Measurements from ENCODE around the gene BCAS3. TPM values are rescaled to one million over a fixed set of nuclear protein-coding genes. Genes with fewer than 3 reads are reported as not detected.

The BCAS3 gene
- total RNA-seq, 4 donors from 2014 or later: 18.2 to 60.6 (median 23.4) TPM

GRCh38 chr17:61200339-61200715 is 522.7 kb downstream of the BCAS3 start:
- DNase-seq (no peak), ATAC-seq (no peak)
- Histone ChIP-seq H3K9me3 (no peaks in the 10 kb centered on the region), H3K4me3 (no peak overlapping the region), H3K4me1 (peaks cover 4 to 6% of the 10 kb centered on the region in 2 donors), H3K36me3 (no peaks in the 10 kb centered on the region), H3K27me3 (no peaks in the 10 kb centered on the region), H3K27ac (no peak overlapping the region)
- TF ChIP-seq POLR2A (IDR thresholded peaks at IDR 0.05): no peak
- no peak for TF ChIP-seq CTCF (IDR thresholded peaks at IDR 0.05 in 4 of 5, conservative IDR thresholded peaks at IDR 0.05 in 1 of 5)
- intact Hi-C loops (cut with DNase I; ENCODE audit: low total_unique reads): no loop called here
- in situ Hi-C loops (cut with MboI; ENCODE audit: low sequenced_read_pairs in 4 of 4): no loop called here

DNA sequence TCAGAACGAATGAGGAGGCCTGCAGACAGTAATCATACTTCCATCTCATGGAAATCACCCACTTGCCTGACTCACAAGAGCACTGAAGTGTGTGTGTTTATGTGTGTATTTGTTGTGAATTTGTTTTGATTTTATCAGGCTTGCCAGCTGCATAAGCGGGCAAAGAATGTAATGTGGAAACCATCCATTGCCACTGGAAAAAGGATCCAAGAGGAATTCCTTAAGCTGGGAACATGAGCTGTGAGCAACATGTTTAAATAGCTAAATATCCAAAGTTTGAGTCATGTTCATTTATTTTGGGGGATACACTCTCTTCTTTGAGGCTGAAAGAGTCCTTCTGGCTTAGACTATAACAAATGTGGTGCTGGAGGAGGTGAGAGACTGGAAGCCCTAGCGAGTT is 523.6 kb downstream of the BCAS3 start:
- in situ Hi-C loops (cut with MboI; ENCODE audit: low sequenced_read_pairs in 4 of 4) (no loop called here), intact Hi-C loops (cut with DNase I; ENCODE audit: low total_unique reads) (no loop called here)
- no peak for DNase-seq
- Histone ChIP-seq H3K4me3 (no peak overlapping the region), H3K27me3 (no peaks in the 10 kb centered on the region), H3K27ac (no peak overlapping the region), H3K36me3 (no peaks in the 10 kb centered on the region), H3K9me3 (no peaks in the 10 kb centered on the region), H3K4me1 (peaks cover 4 to 6% of the 10 kb centered on the region in 2 donors)
- ATAC-seq: no peak
- TF ChIP-seq CTCF (IDR thresholded peaks at IDR 0.05 in 4 of 5, conservative IDR thresholded peaks at IDR 0.05 in 1 of 5) (no peak), POLR2A (IDR thresholded peaks at IDR 0.05) (no peak)

- in situ Hi-C loops (cut with MboI; ENCODE audit: low sequenced_read_pairs in 4 of 4) (no loop called here), intact Hi-C loops (cut with DNase I; ENCODE audit: low total_unique reads) (loop anchor here (2.0 kb wide), 1 partner anchor 20 kb away; no protein-coding TSS in a partner anchor)
- Histone ChIP-seq H3K27me3 (no peaks in the 10 kb centered on the region), H3K9me3 (no peaks in the 10 kb centered on the region), H3K4me1 (peaks cover 0 to 5% of the 10 kb centered on the region in 2 donors), H3K36me3 (no peaks in the 10 kb centered on the region), H3K4me3 (no peak overlapping the region), H3K27ac (no peak overlapping the region)
- ATAC-seq: no peak
- TF ChIP-seq CTCF (IDR thresholded peaks at IDR 0.05 in 4 of 5, conservative IDR thresholded peaks at IDR 0.05 in 1 of 5): no peak
- no peak for TF ChIP-seq POLR2A (IDR thresholded peaks at IDR 0.05)
- no peak for DNase-seq
Observed at GRCh38 chr17:61202564-61202963, 524.9 kb downstream of the BCAS3 start.

DNA sequence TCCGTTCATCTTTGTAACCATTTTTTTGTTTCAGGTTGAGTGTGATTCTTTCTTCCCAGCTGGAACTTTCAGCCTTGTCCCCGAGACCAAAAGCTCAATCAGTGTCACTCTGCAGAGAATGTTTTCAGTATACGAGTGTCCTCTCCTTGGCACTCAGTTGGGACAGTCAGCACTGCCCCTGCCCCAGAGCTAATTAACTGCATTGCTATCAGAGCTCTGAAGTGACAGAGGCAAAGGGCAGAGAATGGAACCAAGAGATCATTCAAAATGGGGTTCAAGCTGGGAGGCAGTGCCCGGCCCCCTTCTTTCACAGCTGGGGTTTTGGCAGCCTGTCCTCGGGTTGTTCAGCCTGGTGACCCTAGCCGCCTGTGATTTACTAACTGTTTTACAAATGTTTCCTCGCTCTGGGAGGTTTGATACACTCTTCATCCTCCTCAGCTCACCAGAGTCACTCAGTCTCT is 526.0 kb downstream of the BCAS3 start:
- Histone ChIP-seq H3K4me1 (peaks cover 0 to 9% of the 10 kb centered on the region in 2 donors), H3K27ac (peak overlapping the region; percentile 16 to 56 (median 33)), H3K27me3 (no peaks in the 10 kb centered on the region), H3K36me3 (no peaks in the 10 kb centered on the region), H3K9me3 (no peaks in the 10 kb centered on the region), H3K4me3 (no peak overlapping the region)
- TF ChIP-seq POLR2A (IDR thresholded peaks at IDR 0.05) (no peak), CTCF (IDR thresholded peaks at IDR 0.05 in 4 of 5, conservative IDR thresholded peaks at IDR 0.05 in 1 of 5) (no peak)
- in situ Hi-C loops (cut with MboI; ENCODE audit: low sequenced_read_pairs in 4 of 4): no loop called here
- intact Hi-C loops (cut with DNase I; ENCODE audit: low total_unique reads): loop anchor here (2.0 kb wide), 1 partner anchor 19 kb away; no protein-coding TSS in a partner anchor
- no peak for ATAC-seq
- DNase-seq: no peak

DNA sequence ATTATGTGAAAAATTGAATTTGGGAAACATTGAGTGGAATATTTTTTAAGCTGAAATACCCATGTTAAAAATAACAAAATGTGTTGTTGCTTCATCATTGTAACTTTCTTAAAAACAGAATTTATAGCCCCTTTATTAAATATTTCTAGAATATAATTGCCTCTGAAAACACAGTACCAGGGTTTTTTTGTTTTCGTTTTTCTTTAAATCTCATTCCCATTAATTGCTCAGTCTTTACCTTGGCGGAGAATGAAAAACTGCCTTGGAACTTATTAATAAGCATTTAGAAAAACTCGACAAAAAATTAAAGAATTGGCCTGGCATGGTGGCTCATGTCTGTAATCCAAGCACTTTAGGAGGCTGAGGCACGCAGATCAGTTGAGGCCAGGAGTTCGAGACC is 526.8 kb downstream of the BCAS3 start:
- ATAC-seq: no peak
- Histone ChIP-seq H3K27ac (peak overlapping the region in 3 of 4 donors; percentile 26 to 56 (median 40)), H3K27me3 (no peaks in the 10 kb centered on the region), H3K4me1 (peaks cover 0 to 15% of the 10 kb centered on the region in 2 donors), H3K4me3 (no peak overlapping the region), H3K36me3 (no peaks in the 10 kb centered on the region), H3K9me3 (no peaks in the 10 kb centered on the region)
- intact Hi-C loops (cut with DNase I; ENCODE audit: low total_unique reads) (no loop called here), in situ Hi-C loops (cut with MboI; ENCODE audit: low sequenced_read_pairs in 4 of 4) (no loop called here)
- DNase-seq: no peak
- TF ChIP-seq POLR2A (IDR thresholded peaks at IDR 0.05) (no peak), CTCF (IDR thresholded peaks at IDR 0.05 in 4 of 5, conservative IDR thresholded peaks at IDR 0.05 in 1 of 5) (no peak)
